Body of pancreas (tissue), 4 donors: ENCODE measurements around the gene AQP12B. TPM values are rescaled to one million over a fixed set of nuclear protein-coding genes. Genes with fewer than 3 reads are reported as not detected.

ENCODE experiments used
- ATAC-seq: fragments of 150-250 bp; one replicate; pipeline ENCODE4 v1.9.1; 2016
- DNase-seq, 4 donors: peaks; one replicate each; pipeline ENCODE4 v3.0.0-alpha.2; 2019
- H3K27ac ChIP-seq, 4 donors: fragments of 200-600 bp; sonication (generic); 1 replicate in 3 of 4; 2 replicates in 1 of 4; pipeline versions ENCODE4 v1.5.1 to v1.6.1; 2016 to 2019; ENCODE audit warnings: mild to moderate bottlenecking in 1 of 4, mixed read lengths in 1 of 4, moderate library complexity in 1 of 4
- H3K27me3 ChIP-seq, 2 donors: fragments of 200-600 bp; sonication (generic); one replicate each; pipeline ENCODE4 v1.6.0; 2016; ENCODE audit warnings: mild to moderate bottlenecking in 1 of 2
- H3K36me3 ChIP-seq, 2 donors: fragments of 200-600 bp; sonication (generic); replicated peaks in 1 of 2; 2 replicates each; pipeline ENCODE4 v1.5.1; 2016; ENCODE audit warnings: low read depth in 2 of 2; ENCODE audit not compliant: insufficient read depth in 1 of 2
- H3K4me1 ChIP-seq: fragments of 200-600 bp; sonication (generic); one replicate; pipeline ENCODE4 v1.6.0; 2016
- H3K4me3 ChIP-seq, 2 donors: fragments of 200-600 bp; sonication (generic); 1 replicate in 1 of 2; 2 replicates in 1 of 2; pipeline ENCODE4 v1.5.1; 2016 to 2019
- H3K9me3 ChIP-seq, 3 donors: fragments of 200-600 bp; sonication (generic); 1 replicate in 2 of 3; 2 replicates in 1 of 3; pipeline ENCODE4 v1.5.1; 2016
- POLR2A ChIP-seq, 3 donors: fragments of 450-650 bp; IDR thresholded peaks; one replicate each; pipeline ENCODE4 v1.6.1; 2016; ENCODE audit warnings: antibody characterized with exemption in 3 of 3, mild to moderate bottlenecking in 2 of 3
- WGBS, 2 donors: methylation state at CpG; one replicate each; pipeline ENCODE4 v1.1.5; 2017; 5-methylcytosine and 5-hydroxymethylcytosine counted together
- intact Hi-C: fragments of 100-400 bp; cut with DNase I; formaldehyde crosslinking; loops from one replicate; pipeline ENCODE4 v1.15.1; 2023
- total RNA-seq, 2 donors: library from RNA; depleted of rRNA; stranded (reverse); fragments of >200 nt; gene quantifications; one replicate each; pipeline ENCODE4 v1.1.0, GENCODE V29; 2016
- TF ChIP-seq, protein P1 (sequence below), 7 experiments: fragments of 450-650 bp in 4 of 7; fragments of 200-600 bp in 3 of 7; sonication (generic) in 3 of 7; IDR thresholded peaks; one replicate each; pipeline ENCODE4 v1.5.1; 2016 to 2019; ENCODE audit warnings: antibody characterized with exemption in 7 of 7

The AQP12B gene
- total RNA-seq, 2 donors from 2014 or later, result 328 to 392 TPM

DNA sequence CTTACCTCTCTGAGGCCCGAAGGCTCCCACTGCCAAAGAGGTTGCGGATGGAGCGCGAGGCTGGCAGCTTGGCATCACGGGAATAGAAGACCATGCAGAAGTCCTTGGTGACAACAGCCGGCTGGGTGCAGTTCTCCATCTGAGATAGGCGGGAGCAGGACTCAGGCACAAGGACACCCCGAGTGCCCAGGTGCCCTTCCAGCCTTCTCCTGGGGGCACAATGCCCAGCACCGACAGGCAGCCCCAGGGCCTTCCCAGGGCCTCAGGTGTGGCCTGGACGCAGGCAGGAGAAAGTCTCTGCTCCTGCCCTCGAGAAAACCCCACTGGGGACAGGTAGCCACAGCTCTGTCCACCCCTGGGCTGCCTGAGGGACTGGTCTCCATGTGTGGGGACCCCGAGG lies 42.6 kb upstream of the AQP12B start:
- Histone ChIP-seq H3K4me1 (no peaks in the 10 kb centered on the region), H3K27ac (no peak overlapping the region), H3K9me3 (no peaks in the 10 kb centered on the region), H3K36me3 (no peaks in the 10 kb centered on the region), H3K4me3 (no peak overlapping the region), H3K27me3 (no peaks in the 10 kb centered on the region)
- intact Hi-C loops, result no loop called here
- no peak for ATAC-seq
- DNase-seq, result no peak
- WGBS, 2 donors, result 85 to 93% methylated on average over 5 to 11 of the region's 12 CpGs
- TF ChIP-seq, protein P1, sequence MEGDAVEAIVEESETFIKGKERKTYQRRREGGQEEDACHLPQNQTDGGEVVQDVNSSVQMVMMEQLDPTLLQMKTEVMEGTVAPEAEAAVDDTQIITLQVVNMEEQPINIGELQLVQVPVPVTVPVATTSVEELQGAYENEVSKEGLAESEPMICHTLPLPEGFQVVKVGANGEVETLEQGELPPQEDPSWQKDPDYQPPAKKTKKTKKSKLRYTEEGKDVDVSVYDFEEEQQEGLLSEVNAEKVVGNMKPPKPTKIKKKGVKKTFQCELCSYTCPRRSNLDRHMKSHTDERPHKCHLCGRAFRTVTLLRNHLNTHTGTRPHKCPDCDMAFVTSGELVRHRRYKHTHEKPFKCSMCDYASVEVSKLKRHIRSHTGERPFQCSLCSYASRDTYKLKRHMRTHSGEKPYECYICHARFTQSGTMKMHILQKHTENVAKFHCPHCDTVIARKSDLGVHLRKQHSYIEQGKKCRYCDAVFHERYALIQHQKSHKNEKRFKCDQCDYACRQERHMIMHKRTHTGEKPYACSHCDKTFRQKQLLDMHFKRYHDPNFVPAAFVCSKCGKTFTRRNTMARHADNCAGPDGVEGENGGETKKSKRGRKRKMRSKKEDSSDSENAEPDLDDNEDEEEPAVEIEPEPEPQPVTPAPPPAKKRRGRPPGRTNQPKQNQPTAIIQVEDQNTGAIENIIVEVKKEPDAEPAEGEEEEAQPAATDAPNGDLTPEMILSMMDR (IDR thresholded peaks at IDR 0.05), result no peak
- no peak for TF ChIP-seq POLR2A (IDR thresholded peaks at IDR 0.05)

DNA sequence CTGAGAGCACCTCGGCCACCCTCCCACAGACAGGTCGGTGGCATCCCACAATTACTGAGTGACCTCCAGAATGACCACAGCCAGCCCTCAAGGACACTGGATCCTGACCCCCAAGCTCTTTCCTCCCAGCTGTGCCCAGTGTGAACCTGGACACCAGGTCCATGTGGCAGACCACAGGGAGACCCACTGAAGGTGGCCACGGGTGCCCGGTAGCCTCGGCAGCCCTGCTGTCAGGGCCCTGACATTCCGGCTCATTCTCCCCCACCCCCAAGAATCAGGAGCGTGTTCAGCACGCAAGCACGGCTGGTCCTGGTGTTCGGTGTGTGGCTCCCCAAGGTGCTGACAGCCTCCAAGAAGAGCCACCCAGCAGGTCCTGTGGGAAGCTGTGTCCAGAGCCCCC lies 41.7 kb upstream of the AQP12B start:
- no peak for DNase-seq

DNA sequence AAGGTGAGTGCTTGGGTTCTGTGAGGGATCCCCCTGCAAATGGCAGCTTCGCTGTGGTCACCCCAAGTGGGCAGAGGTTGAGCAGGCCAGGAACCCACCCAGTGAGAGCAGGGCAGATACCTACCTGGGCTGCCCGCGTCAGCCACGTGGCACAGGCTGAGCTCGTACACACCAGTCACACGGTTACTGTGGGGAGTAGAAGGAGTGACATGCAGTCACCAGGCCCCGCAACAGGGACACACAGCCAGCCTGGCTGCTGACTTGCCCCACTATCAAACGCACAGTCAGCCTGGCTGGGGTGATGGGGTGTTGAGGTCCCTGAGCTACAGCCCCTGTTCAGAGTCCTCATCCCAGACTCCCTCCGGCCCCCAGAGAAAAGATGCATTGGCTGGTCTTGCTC lies 41.2 kb upstream of the AQP12B start:
- intact Hi-C loops, result no loop called here
- no peaks in the 10 kb centered on the region for H3K4me1 ChIP-seq
- H3K36me3 ChIP-seq, result no peaks in the 10 kb centered on the region
- DNase-seq (no peak), ATAC-seq (no peak)
- no peak overlapping the region for H3K4me3 ChIP-seq
- no peaks in the 10 kb centered on the region for H3K27me3 ChIP-seq
- TF ChIP-seq, protein P1 (IDR thresholded peaks at IDR 0.05), result no peak
- TF ChIP-seq POLR2A (IDR thresholded peaks at IDR 0.05), result no peak
- whole genome bisulfite sequencing, 2 donors, result 90 to 97% methylated on average over 6 to 9 of the region's 9 CpGs
- H3K9me3 ChIP-seq, result no peaks in the 10 kb centered on the region
- H3K27ac ChIP-seq, result no peak overlapping the region

More for the DNA sequence above, 41.7 kb upstream of the AQP12B start:
- Histone ChIP-seq H3K4me1 (no peaks in the 10 kb centered on the region), H3K27ac (no peak overlapping the region), H3K4me3 (no peak overlapping the region), H3K9me3 (no peaks in the 10 kb centered on the region), H3K27me3 (no peaks in the 10 kb centered on the region), H3K36me3 (no peaks in the 10 kb centered on the region)
- no peak for ATAC-seq
- TF ChIP-seq, protein P1 (IDR thresholded peaks at IDR 0.05), result no peak
- no peak for TF ChIP-seq POLR2A (IDR thresholded peaks at IDR 0.05)
- 90% methylated on average over 9 of the region's 10 CpGs; no CpG with 5 or more reads in 1 of the 2 donors for WGBS, 2 donors
- intact Hi-C loops, result no loop called here

DNA sequence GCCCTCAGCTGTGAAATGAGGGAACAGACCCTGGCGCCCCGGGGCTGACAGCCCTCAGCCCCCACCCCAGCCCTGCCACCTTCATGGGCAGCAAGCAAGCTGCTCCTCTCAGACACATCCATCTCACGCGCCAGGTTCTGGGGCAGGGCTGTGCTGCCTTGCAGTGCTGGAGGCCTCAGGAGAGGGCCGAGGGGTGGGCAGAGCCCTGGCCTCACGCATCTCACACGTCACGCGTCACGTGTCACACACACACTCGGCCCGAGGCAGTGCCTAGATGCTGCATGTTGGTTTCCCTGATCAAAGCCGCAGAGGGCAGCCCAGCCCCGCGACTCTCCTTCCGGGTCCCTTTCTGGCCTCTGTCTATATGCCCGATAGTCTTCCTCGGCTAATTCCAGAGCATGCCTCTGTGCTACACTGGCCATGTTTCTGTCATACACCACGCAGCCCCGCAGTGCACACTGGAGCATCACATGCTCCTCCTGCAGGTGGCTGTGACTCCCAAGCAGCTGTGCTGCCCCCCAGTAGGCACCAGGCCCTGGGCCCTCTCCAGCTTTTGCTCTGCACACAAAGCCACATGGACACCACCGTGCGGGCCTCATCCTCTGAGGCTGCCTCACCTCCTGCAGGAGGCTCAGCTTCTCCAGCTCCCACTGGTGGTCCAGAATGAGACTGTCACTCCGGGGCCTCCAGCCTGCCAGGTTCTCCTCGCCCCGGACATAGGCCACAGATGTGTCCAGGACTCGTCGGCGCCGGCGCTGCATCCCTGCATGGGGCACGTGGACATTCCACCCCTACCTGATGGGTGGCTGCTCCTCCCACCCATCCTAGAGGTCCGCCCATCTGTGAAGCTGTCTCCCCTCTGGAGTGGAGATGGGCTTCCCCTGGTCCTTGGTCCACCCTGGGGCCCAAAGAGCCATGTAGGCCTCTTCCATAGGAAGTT lies 40.4 kb upstream of the AQP12B start:
- TF ChIP-seq, protein P1 (IDR thresholded peaks at IDR 0.05), result no peak
- TF ChIP-seq POLR2A (IDR thresholded peaks at IDR 0.05), result no peak
- 88 to 91% methylated on average over 19 to 32 of the region's 32 CpGs for WGBS, 2 donors
- H3K27ac ChIP-seq, result no peak overlapping the region
- H3K4me1 ChIP-seq, result no peaks in the 10 kb centered on the region
- intact Hi-C loops, result no loop called here
- H3K4me3 ChIP-seq, result no peak overlapping the region
- ATAC-seq (no peak), DNase-seq (no peak)
- H3K9me3 ChIP-seq, result no peaks in the 10 kb centered on the region
- H3K27me3 ChIP-seq, result no peaks in the 10 kb centered on the region
- H3K36me3 ChIP-seq, result no peaks in the 10 kb centered on the region
